H1 (cell line): ENCODE data around the gene PLXND1. TPM values are rescaled to one million over a fixed set of nuclear protein-coding genes. Genes with fewer than 3 reads are reported as not detected.

Experiments used
- polyA plus RNA-seq, 7 experiments: library from polyadenylated mRNA; depleted of rRNA in 3 of 7; stranded (reverse) in 5 of 7; unstranded in 2 of 7; fragments of >200 nt in 5 of 7; fragments of 200-250 nt in 2 of 7; gene quantifications; 1 replicate in 5 of 7; 2 replicates in 1 of 7; 4 replicates in 1 of 7; pipeline versions ENCODE4 v1.2.1 to v1.2.3, GENCODE V29; 2011 to 2013; ENCODE audit warnings: missing spikeins in 2 of 7, mixed read lengths in 2 of 7
- small RNA-seq: library from polyadenylated mRNA; stranded (forward); fragments of <200 nt; extraction: miRNeasy Mini kit (QIAGEN cat#:217004); gene quantifications from one replicate; pipeline ENCODE3, GENCODE V24; 2013; ENCODE audit not compliant: insufficient read depth
- total RNA-seq: library from RNA; stranded (reverse); fragmentation: NEBNext Ultra II Directional; extraction: Animal tissue kit (Norgen Biotek cat#: 25700); gene quantifications from 2 replicates; pipeline ENCODE4 v1.2.1, GENCODE V29; 2021

PLXND1 gene
- total and polyA plus RNA-seq, 2 of the 8 experiments (the other 6 are each of a cell fraction or from before 2014, with no cell fraction given): 17.7 to 66.4 TPM

Small RNA genes lying within 50 kb of the gene (small RNA-seq; reads per million reads assigned to genes)
- gene RN7SL752P: not detected

Other genes with a start within 250 kb of the PLXND1 start
- 0.75 and 0.99 TPM in 2 replicates for gene EFCAB12, start 178.0 kb downstream of the PLXND1 start, total RNA-seq
- 0.60 and 0.71 TPM in 2 replicates for gene EFCAB12, start 178.0 kb downstream of the PLXND1 start, polyA plus RNA-seq (2011; rRNA removed)
- gene MBD4, start 166.7 kb downstream of the PLXND1 start, total RNA-seq: 33.4 and 35.8 TPM in 2 replicates
- 11.1 and 11.2 TPM in 2 replicates for gene MBD4, start 166.7 kb downstream of the PLXND1 start, polyA plus RNA-seq (2011; rRNA removed)
- 23.7 and 26.2 TPM in 2 replicates for gene IFT122, start 166.5 kb downstream of the PLXND1 start, total RNA-seq
- 25.1 and 37.8 TPM in 2 replicates for gene IFT122, start 166.5 kb downstream of the PLXND1 start, polyA plus RNA-seq (2011; rRNA removed)
- not detected in 2 replicates for gene RHO, start 78.0 kb downstream of the PLXND1 start, total RNA-seq
- not detected in 2 replicates for gene RHO, start 78.0 kb downstream of the PLXND1 start, polyA plus RNA-seq (2011; rRNA removed)
- not detected in 2 replicates for gene H1-8, start 63.5 kb downstream of the PLXND1 start, total RNA-seq
- not detected in 2 replicates for gene H1-8, start 63.5 kb downstream of the PLXND1 start, polyA plus RNA-seq (2011; rRNA removed)